Left ventricle myocardium inferior (tissue), 1 donor: ENCODE measurements around the gene STAC2. TPM values are rescaled to one million over a fixed set of nuclear protein-coding genes. Genes with fewer than 3 reads are reported as not detected.
A peak's percentile ranks its signal among the peaks of the same experiment; 100 is the strongest.

Experiments
- DNase-seq: peaks from one replicate; pipeline ENCODE4 v3.0.0-alpha.2; 2020
- H3K27ac ChIP-seq: fragments of 200-600 bp; replicated peaks from 2 replicates; pipeline ENCODE4 v1.8.0; 2021
- H3K27me3 ChIP-seq: fragments of 200-600 bp; 2 replicates; pipeline ENCODE4 v1.8.0; 2021; ENCODE audit warnings: low read depth
- H3K36me3 ChIP-seq: fragments of 200-600 bp; 2 replicates; pipeline ENCODE4 v1.8.0; 2021
- H3K4me1 ChIP-seq: fragments of 200-600 bp; 2 replicates; pipeline ENCODE4 v1.8.0; 2021
- H3K4me3 ChIP-seq: fragments of 200-600 bp; 2 replicates; pipeline ENCODE4 v1.8.0; 2021; ENCODE audit warnings: mild to moderate bottlenecking, moderate library complexity
- H3K9me3 ChIP-seq: fragments of 200-600 bp; replicated peaks from 2 replicates; pipeline ENCODE4 v1.8.0; 2021
- CTCF ChIP-seq: fragments of 200-600 bp; IDR thresholded peaks from 2 replicates; pipeline ENCODE4 v1.8.0; 2021; ENCODE audit warnings: antibody characterized with exemption, mild to moderate bottlenecking, borderline replicate concordance
- intact Hi-C: fragments of 100-400 bp; cut with micrococcal nuclease; formaldehyde crosslinking; loops from one replicate; pipeline ENCODE4 v1.11.0; 2022
- total RNA-seq: library from RNA; stranded (reverse); fragmentation: NEBNext Ultra II Directional; extraction: Animal tissue kit (Norgen Biotek cat#: 25700); gene quantifications from one replicate; pipeline ENCODE4 v1.2.1, GENCODE V29; 2021
- donor health status: DM: no; HTN: yes; CAD: no; lungs with severe emphysema.

STAC2 gene
- total RNA-seq, 1 donor from 2014 or later: 0.36 TPM

DNA sequence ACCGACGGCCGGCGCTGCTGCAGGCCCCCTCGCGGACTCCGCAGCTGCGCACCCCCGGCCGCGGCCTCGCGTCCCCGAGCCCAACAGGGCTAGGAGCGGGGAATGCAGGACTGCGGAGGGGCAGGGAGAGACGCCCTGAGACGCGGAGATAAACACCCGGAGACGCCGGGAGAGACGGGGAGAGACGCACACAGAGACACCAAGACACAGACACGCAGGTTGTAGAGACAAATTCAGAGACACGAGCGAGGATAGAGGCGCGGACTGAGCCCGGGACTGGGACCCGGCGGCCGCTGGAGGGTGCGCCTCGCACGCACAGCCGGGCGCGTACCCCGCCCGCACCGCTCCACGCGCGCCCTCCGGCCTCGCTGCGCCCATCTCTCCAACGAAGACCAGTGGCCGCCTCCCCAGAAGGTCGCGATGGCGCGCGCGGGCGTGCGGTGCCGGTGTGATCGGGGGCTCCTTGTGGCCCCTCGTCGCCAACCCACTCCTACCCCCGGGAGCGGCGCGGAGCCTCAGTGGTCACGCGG lies 902 bp downstream of the STAC2 start:
- Histone ChIP-seq H3K4me3 (peak overlapping the region; percentile 66), H3K27me3 (peaks cover 56% of the 10 kb centered on the region), H3K9me3 (no peaks in the 10 kb centered on the region), H3K27ac (no peak overlapping the region), H3K36me3 (no peaks in the 10 kb centered on the region), H3K4me1 (peaks cover 26% of the 10 kb centered on the region)
- intact Hi-C loops: no loop called here
- no peak for DNase-seq
- TF ChIP-seq CTCF: no peak

GRCh38 chr17:39223907-39224777 lies 1.6 kb downstream of the STAC2 start:
- Histone ChIP-seq H3K4me3 (peak overlapping the region; percentile 66), H3K27me3 (peaks cover 49% of the 10 kb centered on the region), H3K4me1 (peaks cover 33% of the 10 kb centered on the region), H3K9me3 (no peaks in the 10 kb centered on the region), H3K27ac (no peak overlapping the region), H3K36me3 (no peaks in the 10 kb centered on the region)
- no peak for TF ChIP-seq CTCF
- DNase-seq: no peak
- intact Hi-C loops: no loop called here

- peaks cover 39% of the 10 kb centered on the region for H3K27me3 ChIP-seq
- peaks cover 38% of the 10 kb centered on the region for H3K4me1 ChIP-seq
- DNase-seq: no peak
- H3K27ac ChIP-seq: no peak overlapping the region
- no peak overlapping the region for H3K4me3 ChIP-seq
- no peaks in the 10 kb centered on the region for H3K9me3 ChIP-seq
- TF ChIP-seq CTCF: no peak
- no peaks in the 10 kb centered on the region for H3K36me3 ChIP-seq
- intact Hi-C loops: no loop called here
Observed at GRCh38 chr17:39222866-39223834, 2.6 kb downstream of the STAC2 start.

- peaks cover 36% of the 10 kb centered on the region for H3K27me3 ChIP-seq
- no peak overlapping the region for H3K4me3 ChIP-seq
- no peak for DNase-seq
- no peaks in the 10 kb centered on the region for H3K36me3 ChIP-seq
- H3K9me3 ChIP-seq: no peaks in the 10 kb centered on the region
- no peak overlapping the region for H3K27ac ChIP-seq
- intact Hi-C loops: no loop called here
- TF ChIP-seq CTCF: no peak
- H3K4me1 ChIP-seq: peaks cover 38% of the 10 kb centered on the region
Observed at GRCh38 chr17:39222151-39222550, 3.6 kb downstream of the STAC2 start.

- Histone ChIP-seq H3K4me1 (peaks cover 37% of the 10 kb centered on the region), H3K9me3 (no peaks in the 10 kb centered on the region), H3K4me3 (no peak overlapping the region), H3K36me3 (no peaks in the 10 kb centered on the region), H3K27me3 (peaks cover 36% of the 10 kb centered on the region), H3K27ac (no peak overlapping the region)
- no peak for TF ChIP-seq CTCF
- DNase-seq: no peak
- intact Hi-C loops: no loop called here
Observed at GRCh38 chr17:39221572-39221971, 4.2 kb downstream of the STAC2 start.
